ENCODE results near the gene IGSF5.
"Not testable (repeated sequence)": the region's sequence is repeated elsewhere in the genome, so short reads cannot be mapped to it uniquely, and the experiment has no call there.

The IGSF5 gene

GRCh38 chr21:39744883-39745282 lies at the start of gene IGSF5:
TSS of gene IGSF5 (plus strand) at chr21:39745183. CDS start at chr21:39745510, 327 bp downstream.
- DNase-seq = not testable (repeated sequence)

GRCh38 chr21:39696196-39696595 lies 48.8 kb upstream of the IGSF5 start:
- DNase-seq = no peak

- DNase-seq = no peak
Measured at GRCh38 chr21:39696618-39697017, 48.4 kb upstream of the IGSF5 start.

GRCh38 chr21:39700318-39700717 lies 44.7 kb upstream of the IGSF5 start:
- DNase-seq = no peak

GRCh38 chr21:39703578-39703977 lies 41.4 kb upstream of the IGSF5 start:
- DNase-seq = no peak

- DNase-seq = peak; percentile 20
Measured at GRCh38 chr21:39705849-39706248, 39.1 kb upstream of the IGSF5 start.

- DNase-seq = no peak
Measured at GRCh38 chr21:39707316-39707715, 37.7 kb upstream of the IGSF5 start.

- no peak for DNase-seq
Measured at GRCh38 chr21:39710866-39711265, 34.1 kb upstream of the IGSF5 start.

GRCh38 chr21:39712273-39712672 lies 32.7 kb upstream of the IGSF5 start:
- DNase-seq = no peak

- DNase-seq = no peak
Measured at GRCh38 chr21:39712976-39713375, 32.0 kb upstream of the IGSF5 start.

- DNase-seq = no peak
Measured at GRCh38 chr21:39713905-39714304, 31.1 kb upstream of the IGSF5 start.

GRCh38 chr21:39714331-39714730 lies 30.7 kb upstream of the IGSF5 start:
- no peak for DNase-seq

GRCh38 chr21:39715804-39716397 lies 29.1 kb upstream of the IGSF5 start:
- DNase-seq = peak; percentile 40

GRCh38 chr21:39720126-39720778 lies 24.7 kb upstream of the IGSF5 start:
- DNase-seq = no peak

GRCh38 chr21:39721885-39722284 lies 23.1 kb upstream of the IGSF5 start:
- DNase-seq = no peak

- no peak for DNase-seq
Measured at GRCh38 chr21:39724944-39725343, 20.0 kb upstream of the IGSF5 start.

- DNase-seq = no peak
Measured at GRCh38 chr21:39726133-39726532, 18.9 kb upstream of the IGSF5 start.

GRCh38 chr21:39727401-39728120 lies 17.4 kb upstream of the IGSF5 start:
- no peak for DNase-seq

GRCh38 chr21:39728341-39728740 lies 16.6 kb upstream of the IGSF5 start:
- no peak for DNase-seq

- DNase-seq = peak; percentile 32
Measured at GRCh38 chr21:39730418-39731157, 14.4 kb upstream of the IGSF5 start.

GRCh38 chr21:39736716-39737115 lies 8.3 kb upstream of the IGSF5 start:
- no peak for DNase-seq

GRCh38 chr21:39737376-39738000 lies 7.5 kb upstream of the IGSF5 start:
- no peak for DNase-seq

GRCh38 chr21:39738566-39738965 lies 6.4 kb upstream of the IGSF5 start:
- no peak for DNase-seq

Measured in fibroblast of upper back skin (primary cell).